ENCODE data around the gene OPN5.

Gene OPN5

GRCh38 chr6:47854971-47855370, 73.1 kb downstream of the OPN5 start:
- Histone ChIP-seq H3K4me3 (ENCODE audit: low read depth, low read length) (no peak overlapping the region), H3K27ac (ENCODE audit: low read depth, low read length) (no peak overlapping the region), H3K4me1 (ENCODE audit: control insufficient read depth, insufficient read depth, low read length) (no peaks in the 10 kb centered on the region), H3K9me3 (ENCODE audit: control insufficient read depth, insufficient read depth, low read depth, low read length) (no peaks in the 10 kb centered on the region), H3K9ac (ENCODE audit: low read length) (no peak overlapping the region), H3K27me3 (ENCODE audit: control insufficient read depth, insufficient read depth, low read length) (no peaks in the 10 kb centered on the region), H3K36me3 (ENCODE audit: control insufficient read depth, insufficient read depth, low read length) (no peaks in the 10 kb centered on the region)

- H3K4me3 ChIP-seq (ENCODE audit: low read depth, low read length) = no peak overlapping the region
- no peaks in the 10 kb centered on the region for H3K36me3 ChIP-seq (ENCODE audit: control insufficient read depth, insufficient read depth, low read length)
- H3K27me3 ChIP-seq (ENCODE audit: control insufficient read depth, insufficient read depth, low read length) = no peaks in the 10 kb centered on the region
- no peak overlapping the region for H3K27ac ChIP-seq (ENCODE audit: low read depth, low read length)
- no peaks in the 10 kb centered on the region for H3K4me1 ChIP-seq (ENCODE audit: control insufficient read depth, insufficient read depth, low read length)
- H3K9me3 ChIP-seq (ENCODE audit: control insufficient read depth, insufficient read depth, low read depth, low read length) = no peaks in the 10 kb centered on the region
- no peak overlapping the region for H3K9ac ChIP-seq (ENCODE audit: low read length)
Observed at GRCh38 chr6:47859175-47859574, 77.3 kb downstream of the OPN5 start.

GRCh38 chr6:47862731-47863130, 80.9 kb downstream of the OPN5 start:
- H3K36me3 ChIP-seq (ENCODE audit: control insufficient read depth, insufficient read depth, low read length) = no peaks in the 10 kb centered on the region
- H3K27me3 ChIP-seq (ENCODE audit: control insufficient read depth, insufficient read depth, low read length) = no peaks in the 10 kb centered on the region
- no peaks in the 10 kb centered on the region for H3K9me3 ChIP-seq (ENCODE audit: control insufficient read depth, insufficient read depth, low read depth, low read length)
- H3K4me3 ChIP-seq (ENCODE audit: low read depth, low read length) = no peak overlapping the region
- no peak overlapping the region for H3K9ac ChIP-seq (ENCODE audit: low read length)
- H3K27ac ChIP-seq (ENCODE audit: low read depth, low read length) = no peak overlapping the region
- H3K4me1 ChIP-seq (ENCODE audit: control insufficient read depth, insufficient read depth, low read length) = no peaks in the 10 kb centered on the region

GRCh38 chr6:47865206-47865605, 83.4 kb downstream of the OPN5 start:
- Histone ChIP-seq H3K27ac (ENCODE audit: low read depth, low read length) (no peak overlapping the region), H3K4me3 (ENCODE audit: low read depth, low read length) (no peak overlapping the region), H3K4me1 (ENCODE audit: control insufficient read depth, insufficient read depth, low read length) (no peaks in the 10 kb centered on the region), H3K27me3 (ENCODE audit: control insufficient read depth, insufficient read depth, low read length) (no peaks in the 10 kb centered on the region), H3K9me3 (ENCODE audit: control insufficient read depth, insufficient read depth, low read depth, low read length) (no peaks in the 10 kb centered on the region), H3K36me3 (ENCODE audit: control insufficient read depth, insufficient read depth, low read length) (no peaks in the 10 kb centered on the region), H3K9ac (ENCODE audit: low read length) (no peak overlapping the region)

GRCh38 chr6:47875593-47875992, 93.8 kb downstream of the OPN5 start:
- no peaks in the 10 kb centered on the region for H3K9me3 ChIP-seq (ENCODE audit: control insufficient read depth, insufficient read depth, low read depth, low read length)
- H3K36me3 ChIP-seq (ENCODE audit: control insufficient read depth, insufficient read depth, low read length) = no peaks in the 10 kb centered on the region
- no peaks in the 10 kb centered on the region for H3K27me3 ChIP-seq (ENCODE audit: control insufficient read depth, insufficient read depth, low read length)
- H3K4me3 ChIP-seq (ENCODE audit: low read depth, low read length) = no peak overlapping the region
- no peak overlapping the region for H3K27ac ChIP-seq (ENCODE audit: low read depth, low read length)
- H3K9ac ChIP-seq (ENCODE audit: low read length) = no peak overlapping the region
- H3K4me1 ChIP-seq (ENCODE audit: control insufficient read depth, insufficient read depth, low read length) = peaks cover 6% of the 10 kb centered on the region; the same call in 1 of the 2 replicates

Data from HUES6 (cell line).